Stimulated activated naive CD8-positive, alpha-beta T cell treated with anti-CD3 and anti-CD28 coated beads, Interleukin-15, Interleukin-2, amounts not matched to agents 100 ng/mL and 50 ng/mL, for 24 hours (primary cell): ENCODE measurements around the gene TRAF1.

Experiments used
- H3K27ac Mint-ChIP-seq: one replicate; pipeline ENCODE4 v1.8.0; 2021; ENCODE audit warnings: mild to moderate bottlenecking, mixed read lengths
- H3K27me3 Mint-ChIP-seq: one replicate; pipeline ENCODE4 v1.8.0; 2021; ENCODE audit warnings: mixed read lengths
- H3K36me3 Mint-ChIP-seq: one replicate; pipeline ENCODE4 v1.8.0; 2021; ENCODE audit warnings: low read depth, mixed read lengths
- H3K4me1 Mint-ChIP-seq: one replicate; pipeline ENCODE4 v1.8.0; 2021; ENCODE audit warnings: low read depth, mixed read lengths
- H3K4me3 Mint-ChIP-seq: one replicate; pipeline ENCODE4 v1.8.0; 2021; ENCODE audit warnings: mild to moderate bottlenecking, mixed read lengths
- H3K9me3 Mint-ChIP-seq: one replicate; pipeline ENCODE4 v1.8.0; 2021; ENCODE audit warnings: mixed read lengths

Gene TRAF1

GRCh38 chr9:120869360-120869687 is 57.3 kb downstream of the TRAF1 start:
- H3K27me3 Mint-ChIP-seq, result no peaks in the 10 kb centered on the region
- peak overlapping the region; percentile 88 for H3K4me3 Mint-ChIP-seq
- H3K27ac Mint-ChIP-seq, result peak overlapping the region; percentile 95
- H3K9me3 Mint-ChIP-seq, result no peaks in the 10 kb centered on the region
- H3K4me1 Mint-ChIP-seq, result peaks cover 55% of the 10 kb centered on the region
- peaks cover 79% of the 10 kb centered on the region for H3K36me3 Mint-ChIP-seq

- peak overlapping the region; percentile 88 for H3K4me3 Mint-ChIP-seq
- peaks cover 79% of the 10 kb centered on the region for H3K36me3 Mint-ChIP-seq
- H3K4me1 Mint-ChIP-seq, result peaks cover 49% of the 10 kb centered on the region
- H3K9me3 Mint-ChIP-seq, result no peaks in the 10 kb centered on the region
- no peaks in the 10 kb centered on the region for H3K27me3 Mint-ChIP-seq
- peak overlapping the region; percentile 95 for H3K27ac Mint-ChIP-seq
Measured at GRCh38 chr9:120868676-120869359, 57.8 kb downstream of the TRAF1 start.

- Mint-ChIP-seq H3K4me3 (peak overlapping the region; percentile 74), H3K27me3 (no peaks in the 10 kb centered on the region), H3K9me3 (no peaks in the 10 kb centered on the region), H3K27ac (peak overlapping the region; percentile 66), H3K36me3 (peaks cover 79% of the 10 kb centered on the region), H3K4me1 (peaks cover 44% of the 10 kb centered on the region)
Measured at GRCh38 chr9:120868339-120868675, 58.3 kb downstream of the TRAF1 start.

DNA sequence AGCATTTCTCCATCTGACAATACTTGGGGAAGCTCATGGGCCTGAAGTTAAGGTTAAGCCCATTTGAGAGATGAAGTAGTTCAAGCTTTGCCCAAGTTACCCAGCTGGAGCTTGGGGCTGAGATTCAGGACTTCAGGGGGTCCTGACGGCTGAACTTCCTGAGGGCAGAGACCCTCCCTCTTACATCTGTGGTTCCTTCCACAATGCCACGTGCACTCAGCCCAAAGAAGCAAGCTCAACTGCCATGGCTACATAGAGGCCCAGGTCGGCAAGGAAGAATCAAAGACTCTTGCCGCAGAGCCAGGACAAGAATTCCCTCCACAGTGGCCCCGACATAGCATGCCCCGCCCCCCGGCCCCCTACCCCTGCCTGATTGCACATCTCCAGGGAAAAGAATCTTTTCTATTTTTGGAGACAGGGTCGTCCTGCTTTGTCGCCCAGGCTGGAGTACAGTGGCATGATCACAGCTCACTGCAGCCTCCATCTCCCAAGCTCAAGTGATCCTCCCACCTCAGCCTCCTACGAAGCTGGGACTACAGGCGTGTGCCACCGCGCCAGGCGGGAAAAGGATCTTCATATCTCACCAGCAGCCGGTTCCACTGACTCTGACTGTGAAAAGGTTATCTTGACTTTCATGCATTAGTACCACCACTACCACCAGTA is 58.8 kb downstream of the TRAF1 start:
- Mint-ChIP-seq H3K9me3 (no peaks in the 10 kb centered on the region), H3K36me3 (peaks cover 79% of the 10 kb centered on the region)

GRCh38 chr9:120866651-120867050 is 59.9 kb downstream of the TRAF1 start:
- peaks cover 76% of the 10 kb centered on the region for H3K36me3 Mint-ChIP-seq
- H3K27me3 Mint-ChIP-seq, result no peaks in the 10 kb centered on the region
- H3K4me1 Mint-ChIP-seq, result peaks cover 32% of the 10 kb centered on the region
- H3K27ac Mint-ChIP-seq, result no peak overlapping the region
- no peak overlapping the region for H3K4me3 Mint-ChIP-seq
- H3K9me3 Mint-ChIP-seq, result no peaks in the 10 kb centered on the region

More for the DNA sequence above, 58.8 kb downstream of the TRAF1 start:
- Mint-ChIP-seq H3K27me3 (no peaks in the 10 kb centered on the region), H3K27ac (peak overlapping the region; percentile 66), H3K4me3 (peak overlapping the region; percentile 74), H3K4me1 (peaks cover 39% of the 10 kb centered on the region)

GRCh38 chr9:120865809-120866208 is 60.8 kb downstream of the TRAF1 start:
- Mint-ChIP-seq H3K27me3 (no peaks in the 10 kb centered on the region), H3K27ac (no peak overlapping the region), H3K36me3 (peaks cover 75% of the 10 kb centered on the region)

DNA sequence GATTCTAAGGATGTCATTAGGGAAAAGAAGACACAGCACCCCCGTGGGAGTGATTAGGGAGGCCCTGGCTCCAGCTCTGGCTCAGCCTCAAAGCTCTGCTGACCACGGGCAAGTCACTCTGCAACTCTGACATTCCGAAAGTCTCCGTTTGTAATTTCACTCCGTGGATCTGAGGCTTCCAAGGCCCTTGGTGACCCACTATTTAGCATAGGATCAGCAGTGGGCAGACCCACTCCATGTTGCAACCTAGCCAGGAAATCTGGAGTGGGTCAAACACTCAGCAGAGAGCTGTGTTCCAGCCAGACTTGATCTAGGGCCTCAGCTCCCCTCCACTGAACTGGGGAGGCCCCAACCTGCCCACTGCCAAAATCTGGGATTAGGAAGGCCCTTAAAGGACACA is 61.4 kb downstream of the TRAF1 start:
- H3K36me3 Mint-ChIP-seq, result peaks cover 75% of the 10 kb centered on the region
- H3K4me3 Mint-ChIP-seq, result no peak overlapping the region
- no peaks in the 10 kb centered on the region for H3K9me3 Mint-ChIP-seq
- no peak overlapping the region for H3K27ac Mint-ChIP-seq
- H3K4me1 Mint-ChIP-seq, result peaks cover 20% of the 10 kb centered on the region
- no peaks in the 10 kb centered on the region for H3K27me3 Mint-ChIP-seq

More at GRCh38 chr9:120865809-120866208, 60.8 kb downstream of the TRAF1 start:
- Mint-ChIP-seq H3K4me3 (no peak overlapping the region), H3K9me3 (no peaks in the 10 kb centered on the region), H3K4me1 (peaks cover 23% of the 10 kb centered on the region)

GRCh38 chr9:120864719-120865118 is 61.9 kb downstream of the TRAF1 start:
- Mint-ChIP-seq H3K27ac (no peak overlapping the region), H3K4me3 (no peak overlapping the region), H3K4me1 (peaks cover 15% of the 10 kb centered on the region), H3K27me3 (no peaks in the 10 kb centered on the region), H3K9me3 (no peaks in the 10 kb centered on the region), H3K36me3 (peaks cover 77% of the 10 kb centered on the region)

DNA sequence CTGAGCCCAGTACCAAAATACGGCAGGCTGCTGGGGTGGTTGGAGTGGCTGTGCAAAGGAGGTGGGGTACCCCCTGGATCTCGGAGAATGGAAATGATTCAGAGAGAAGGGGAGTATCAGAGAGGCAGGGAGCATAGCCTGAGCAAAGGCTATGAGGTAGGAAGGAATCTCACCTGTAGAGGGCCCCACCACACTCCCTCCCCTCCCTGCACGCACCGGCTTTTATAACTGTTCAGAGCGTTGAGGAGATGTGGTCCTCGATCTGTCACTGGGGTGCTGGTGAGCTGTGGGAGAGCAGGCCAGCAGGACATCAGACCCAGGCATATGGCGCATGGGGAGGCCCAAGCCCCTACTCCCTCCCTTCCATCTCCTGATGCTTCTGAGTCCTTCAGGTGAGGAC is 62.8 kb downstream of the TRAF1 start:
- Mint-ChIP-seq H3K9me3 (no peaks in the 10 kb centered on the region), H3K4me3 (no peak overlapping the region), H3K27me3 (no peaks in the 10 kb centered on the region), H3K4me1 (peaks cover 7% of the 10 kb centered on the region), H3K36me3 (peaks cover 77% of the 10 kb centered on the region), H3K27ac (no peak overlapping the region)

DNA sequence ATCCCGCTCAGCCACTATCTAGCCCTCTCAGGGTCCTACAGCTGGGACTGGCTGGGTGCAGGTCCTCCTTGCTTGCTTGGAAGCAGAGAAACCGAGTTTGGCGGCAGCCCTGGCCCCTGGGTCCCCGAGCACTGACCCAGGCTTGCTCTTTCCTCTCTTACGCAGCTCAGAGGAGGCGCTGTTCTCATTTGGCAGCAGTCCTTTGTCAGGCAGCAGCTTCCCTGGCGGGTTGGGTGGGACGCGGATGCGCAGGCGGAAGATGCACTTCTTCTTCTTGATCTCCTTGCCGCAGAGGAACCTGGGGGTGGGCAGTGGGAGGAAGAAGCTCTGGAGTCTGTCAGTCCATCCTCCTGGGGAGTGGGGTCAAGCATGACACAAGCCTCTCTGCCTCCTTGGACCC is 64.1 kb downstream of the TRAF1 start:
- no peak overlapping the region for H3K4me3 Mint-ChIP-seq
- no peaks in the 10 kb centered on the region for H3K27me3 Mint-ChIP-seq
- no peaks in the 10 kb centered on the region for H3K9me3 Mint-ChIP-seq
- H3K4me1 Mint-ChIP-seq, result no peaks in the 10 kb centered on the region
- H3K36me3 Mint-ChIP-seq, result peaks cover 82% of the 10 kb centered on the region
- no peak overlapping the region for H3K27ac Mint-ChIP-seq

GRCh38 chr9:120861935-120862334 is 64.7 kb downstream of the TRAF1 start:
- Mint-ChIP-seq H3K4me1 (no peaks in the 10 kb centered on the region), H3K36me3 (peaks cover 80% of the 10 kb centered on the region), H3K4me3 (no peak overlapping the region), H3K27me3 (no peaks in the 10 kb centered on the region), H3K27ac (no peak overlapping the region), H3K9me3 (no peaks in the 10 kb centered on the region)

DNA sequence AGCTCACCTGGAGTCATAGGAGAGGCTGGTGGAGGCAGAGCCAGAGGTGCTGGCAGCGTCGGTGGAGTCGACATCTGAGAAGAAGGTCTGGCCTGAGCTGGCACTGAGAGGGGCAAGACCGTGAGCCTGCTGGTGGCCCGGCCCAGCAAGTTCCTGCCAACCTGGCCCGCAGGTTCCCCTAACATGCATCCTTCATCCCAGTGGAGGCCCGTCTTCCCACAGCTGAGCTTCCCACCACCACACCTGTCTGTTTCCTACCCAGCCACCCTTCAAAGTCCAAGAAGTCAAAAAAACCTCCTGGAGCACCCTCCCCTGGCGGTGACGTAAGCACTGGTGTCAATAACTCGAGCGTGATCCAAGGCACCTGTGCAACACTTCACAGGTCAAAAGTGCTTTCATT is 66.5 kb downstream of the TRAF1 start:
- no peaks in the 10 kb centered on the region for H3K9me3 Mint-ChIP-seq
- peaks cover 70% of the 10 kb centered on the region for H3K36me3 Mint-ChIP-seq
- no peaks in the 10 kb centered on the region for H3K27me3 Mint-ChIP-seq
- no peak overlapping the region for H3K4me3 Mint-ChIP-seq
- H3K4me1 Mint-ChIP-seq, result no peaks in the 10 kb centered on the region
- H3K27ac Mint-ChIP-seq, result no peak overlapping the region

GRCh38 chr9:120859361-120859760 is 67.2 kb downstream of the TRAF1 start:
- Mint-ChIP-seq H3K4me1 (no peaks in the 10 kb centered on the region), H3K27ac (no peak overlapping the region), H3K27me3 (no peaks in the 10 kb centered on the region), H3K4me3 (no peak overlapping the region), H3K36me3 (peaks cover 76% of the 10 kb centered on the region), H3K9me3 (no peaks in the 10 kb centered on the region)

- no peak overlapping the region for H3K27ac Mint-ChIP-seq
- H3K36me3 Mint-ChIP-seq, result peaks cover 76% of the 10 kb centered on the region
- H3K27me3 Mint-ChIP-seq, result no peaks in the 10 kb centered on the region
- H3K4me3 Mint-ChIP-seq, result no peak overlapping the region
- H3K4me1 Mint-ChIP-seq, result no peaks in the 10 kb centered on the region
- no peaks in the 10 kb centered on the region for H3K9me3 Mint-ChIP-seq
Measured at GRCh38 chr9:120857902-120858301, 68.7 kb downstream of the TRAF1 start.

DNA sequence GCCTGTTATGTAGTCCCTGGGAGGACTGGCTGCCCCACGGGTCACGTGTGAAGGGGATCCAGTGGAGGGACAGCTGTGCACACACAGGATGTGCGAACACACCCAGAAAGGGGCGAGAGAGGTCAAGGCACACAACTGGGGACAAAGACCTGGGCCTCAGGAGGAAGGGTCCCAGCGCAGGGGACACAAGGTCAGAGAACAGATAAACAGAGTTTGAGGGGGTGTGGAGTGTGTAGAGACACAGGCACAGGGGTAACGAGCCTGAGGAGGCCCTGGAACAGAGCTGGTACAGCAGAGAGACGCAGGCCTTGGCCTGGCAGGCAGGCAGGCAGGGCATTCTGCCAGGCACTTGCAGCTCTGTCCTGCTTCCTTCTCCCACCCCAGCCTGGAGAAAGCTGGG is 69.1 kb downstream of the TRAF1 start:
- no peaks in the 10 kb centered on the region for H3K4me1 Mint-ChIP-seq
- H3K9me3 Mint-ChIP-seq, result no peaks in the 10 kb centered on the region
- H3K36me3 Mint-ChIP-seq, result peaks cover 76% of the 10 kb centered on the region
- H3K4me3 Mint-ChIP-seq, result no peak overlapping the region
- no peaks in the 10 kb centered on the region for H3K27me3 Mint-ChIP-seq
- no peak overlapping the region for H3K27ac Mint-ChIP-seq

DNA sequence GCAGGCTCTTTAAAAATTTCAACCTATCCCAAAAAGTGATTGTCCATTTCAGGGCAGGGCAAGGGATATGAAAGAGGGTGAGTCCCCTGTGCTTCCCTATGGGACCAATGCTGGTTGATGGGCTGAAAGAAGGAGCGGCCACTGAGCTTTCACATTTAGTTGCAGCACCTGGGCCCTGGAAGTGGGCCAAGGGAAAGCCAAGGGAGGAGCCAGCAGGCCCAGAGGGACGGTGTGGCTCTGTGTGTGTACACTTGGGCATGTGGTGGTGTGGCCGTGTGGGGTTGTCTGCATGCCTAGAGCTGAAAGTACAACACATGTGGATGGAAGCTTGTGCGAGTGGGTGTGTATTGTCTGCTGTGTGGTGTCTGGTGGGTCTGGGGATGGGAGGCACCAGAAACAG is 69.9 kb downstream of the TRAF1 start:
- Mint-ChIP-seq H3K27me3 (no peaks in the 10 kb centered on the region), H3K27ac (no peak overlapping the region), H3K4me1 (no peaks in the 10 kb centered on the region), H3K9me3 (no peaks in the 10 kb centered on the region), H3K4me3 (no peak overlapping the region), H3K36me3 (peaks cover 73% of the 10 kb centered on the region)
